ENCODE results near the gene ZBTB48. TPM values are rescaled to one million over a fixed set of nuclear protein-coding genes. Genes with fewer than 3 reads are reported as not detected.

ZBTB48 gene
- total RNA-seq, 1 experiment from 2014 or later, result 35.3 TPM

DNA sequence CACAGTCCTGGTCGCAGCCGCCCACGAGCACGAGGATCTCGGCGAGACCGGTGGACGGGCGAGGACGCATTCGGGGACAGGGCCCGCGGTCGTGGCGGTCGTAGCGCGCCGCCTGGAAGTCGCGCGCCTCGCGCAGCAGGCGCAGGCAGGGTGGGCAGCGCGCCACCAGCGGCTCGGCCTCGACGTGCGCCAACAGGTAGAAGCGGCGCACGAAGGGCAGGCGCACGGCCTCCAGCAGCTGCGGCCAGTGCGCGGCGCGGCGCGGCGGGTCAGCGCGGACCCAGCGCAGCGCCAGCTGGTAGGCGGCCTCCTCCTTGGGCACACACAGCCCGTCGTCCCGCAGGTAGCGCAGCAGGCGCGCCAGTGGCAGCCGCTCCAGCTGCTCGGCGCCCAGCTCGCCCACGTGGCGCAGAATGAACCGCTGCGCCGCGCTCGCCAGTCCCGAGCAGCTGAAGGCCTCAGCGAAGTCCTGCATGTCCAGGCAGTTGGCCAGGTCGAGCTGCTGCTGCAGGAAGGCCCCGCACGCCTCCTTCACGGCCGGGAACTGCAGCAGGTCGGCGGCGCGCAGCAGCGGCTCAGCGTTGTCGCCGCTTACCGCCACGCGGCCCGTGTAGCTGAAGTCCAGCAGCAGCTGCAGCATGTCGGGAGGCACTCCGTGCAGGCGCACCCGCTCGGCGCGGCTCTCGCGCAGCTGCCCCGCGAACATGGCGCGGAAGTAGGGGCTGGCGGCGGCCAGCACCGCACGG is 22.3 kb downstream of the ZBTB48 start:
- intact Hi-C loops (cut with micrococcal nuclease; ENCODE audit: unreplicated experiment), result loop anchor here (1.0 kb wide), 1 partner anchor 11 kb away; the partner anchor contains the start of gene PHF13
- H3K9me3 ChIP-seq (ENCODE audit: low read depth, low read length, poor library complexity, severe bottlenecking), result no peaks in the 10 kb centered on the region
- no TSS peak for BruUV-seq (replicated peaks)
- peaks cover 21% of the 10 kb centered on the region for H3K36me3 ChIP-seq (ENCODE audit: insufficient read depth, low read length, poor library complexity, severe bottlenecking)
- no peaks in the 10 kb centered on the region for H3K27me3 ChIP-seq (replicated peaks; ENCODE audit: insufficient read depth, low read depth, low read length, poor library complexity)
- ChIA-PET CTCF (no interaction called here), POLR2A (ENCODE audit: low non-redundant PET) (no interaction called here)
- TF ChIP-seq, protein P1, sequence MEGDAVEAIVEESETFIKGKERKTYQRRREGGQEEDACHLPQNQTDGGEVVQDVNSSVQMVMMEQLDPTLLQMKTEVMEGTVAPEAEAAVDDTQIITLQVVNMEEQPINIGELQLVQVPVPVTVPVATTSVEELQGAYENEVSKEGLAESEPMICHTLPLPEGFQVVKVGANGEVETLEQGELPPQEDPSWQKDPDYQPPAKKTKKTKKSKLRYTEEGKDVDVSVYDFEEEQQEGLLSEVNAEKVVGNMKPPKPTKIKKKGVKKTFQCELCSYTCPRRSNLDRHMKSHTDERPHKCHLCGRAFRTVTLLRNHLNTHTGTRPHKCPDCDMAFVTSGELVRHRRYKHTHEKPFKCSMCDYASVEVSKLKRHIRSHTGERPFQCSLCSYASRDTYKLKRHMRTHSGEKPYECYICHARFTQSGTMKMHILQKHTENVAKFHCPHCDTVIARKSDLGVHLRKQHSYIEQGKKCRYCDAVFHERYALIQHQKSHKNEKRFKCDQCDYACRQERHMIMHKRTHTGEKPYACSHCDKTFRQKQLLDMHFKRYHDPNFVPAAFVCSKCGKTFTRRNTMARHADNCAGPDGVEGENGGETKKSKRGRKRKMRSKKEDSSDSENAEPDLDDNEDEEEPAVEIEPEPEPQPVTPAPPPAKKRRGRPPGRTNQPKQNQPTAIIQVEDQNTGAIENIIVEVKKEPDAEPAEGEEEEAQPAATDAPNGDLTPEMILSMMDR (conservative IDR thresholded peaks at IDR 0.05; ENCODE audit: low read depth, low read length), result no peak
- TF ChIP-seq EZH2 (IDR thresholded peaks at IDR 0.05; ENCODE audit: borderline replicate concordance, low read depth, low read length, poor library complexity, severe bottlenecking), result no peak
- peaks cover 11% of the 10 kb centered on the region for H3K4me1 ChIP-seq (ENCODE audit: insufficient read depth, low read length, poor library complexity, severe bottlenecking)
- peak overlapping the region; percentile 75 for H3K27ac ChIP-seq (ENCODE audit: low read depth, low read length, poor library complexity, severe bottlenecking)
- peak overlapping the region; percentile 89 for H3K4me3 ChIP-seq (ENCODE audit: low read depth, low read length, poor library complexity, severe bottlenecking)
- no peak for DNase-seq (ENCODE audit: low spot score)

GRCh38 chr1:6602669-6603237 is 23.0 kb downstream of the ZBTB48 start, which contains the start of gene KLHL21:
Gene KLHL21 (minus strand): TSS chr1:6602869. CDS start chr1:6602817, 52 bp downstream.
- TF ChIP-seq, protein P1 (conservative IDR thresholded peaks at IDR 0.05; ENCODE audit: low read depth, low read length), result no peak
- Histone ChIP-seq H3K4me1 (ENCODE audit: insufficient read depth, low read length, poor library complexity, severe bottlenecking) (peaks cover 11% of the 10 kb centered on the region), H3K36me3 (ENCODE audit: insufficient read depth, low read length, poor library complexity, severe bottlenecking) (peaks cover 15% of the 10 kb centered on the region), H3K27me3 (replicated peaks; ENCODE audit: insufficient read depth, low read depth, low read length, poor library complexity) (no peaks in the 10 kb centered on the region), H3K9me3 (ENCODE audit: low read depth, low read length, poor library complexity, severe bottlenecking) (no peaks in the 10 kb centered on the region), H3K4me3 (ENCODE audit: low read depth, low read length, poor library complexity, severe bottlenecking) (peak within 1 kb of the TSS; percentile 89), H3K27ac (ENCODE audit: low read depth, low read length, poor library complexity, severe bottlenecking) (peak within 1 kb of the TSS; percentile 83)
- no TSS peak for BruUV-seq (replicated peaks)
- ChIA-PET CTCF (no interaction called here), POLR2A (ENCODE audit: low non-redundant PET) (no interaction called here)
- peak; percentile 93 for DNase-seq (ENCODE audit: low spot score)
- intact Hi-C loops (cut with micrococcal nuclease; ENCODE audit: unreplicated experiment), result loop anchor here (1.0 kb wide), 1 partner anchor 11 kb away; the partner anchor contains the start of gene PHF13

DNA sequence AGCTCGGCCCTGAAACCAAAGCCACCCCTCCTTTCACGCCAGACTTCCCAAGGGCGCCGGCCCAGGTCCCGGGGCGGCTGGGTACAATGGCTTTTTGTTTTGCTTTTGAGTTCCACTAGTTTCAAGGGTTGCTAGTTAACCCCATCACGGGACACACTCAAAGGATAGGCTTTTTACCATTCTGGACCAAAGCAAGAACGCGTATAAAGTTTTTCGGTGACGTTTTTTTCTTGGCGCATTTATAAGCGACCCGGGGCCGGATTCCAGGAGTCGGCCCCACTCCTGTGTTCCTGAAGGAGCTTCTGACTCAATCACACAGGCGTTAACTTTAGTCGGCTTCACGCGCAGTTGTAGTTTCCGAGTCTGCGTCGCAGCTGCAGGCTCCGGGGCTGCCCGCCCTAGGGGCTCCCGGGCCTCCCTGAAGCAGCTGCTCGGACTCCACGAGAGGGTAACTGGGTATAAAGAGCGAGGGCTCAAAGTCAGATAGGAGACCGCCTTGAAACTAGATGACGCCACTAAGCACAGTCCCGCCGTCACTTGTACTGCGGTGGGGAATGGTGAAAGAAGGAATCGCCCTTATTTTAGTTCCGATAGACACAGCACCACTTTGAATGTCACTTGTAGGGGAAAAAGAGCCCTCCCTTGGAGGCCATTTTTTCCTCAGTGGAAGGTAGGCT is 23.6 kb downstream of the ZBTB48 start:
- TF ChIP-seq EZH2 (IDR thresholded peaks at IDR 0.05; ENCODE audit: borderline replicate concordance, low read depth, low read length, poor library complexity, severe bottlenecking), result no peak
- TF ChIP-seq, protein P1 (conservative IDR thresholded peaks at IDR 0.05; ENCODE audit: low read depth, low read length), result no peak
- no peaks in the 10 kb centered on the region for H3K27me3 ChIP-seq (replicated peaks; ENCODE audit: insufficient read depth, low read depth, low read length, poor library complexity)
- BruUV-seq (replicated peaks), result TSS peak; percentile 87
- intact Hi-C loops (cut with micrococcal nuclease; ENCODE audit: unreplicated experiment), result no loop called here
- H3K36me3 ChIP-seq (ENCODE audit: insufficient read depth, low read length, poor library complexity, severe bottlenecking), result peaks cover 12% of the 10 kb centered on the region
- CTCF ChIA-PET, result no interaction called here
- peak overlapping the region; percentile 83 for H3K27ac ChIP-seq (ENCODE audit: low read depth, low read length, poor library complexity, severe bottlenecking)
- peak; percentile 74 for DNase-seq (ENCODE audit: low spot score)
- POLR2A ChIA-PET (ENCODE audit: low non-redundant PET), result no interaction called here
- peaks cover 11% of the 10 kb centered on the region for H3K4me1 ChIP-seq (ENCODE audit: insufficient read depth, low read length, poor library complexity, severe bottlenecking)
- H3K4me3 ChIP-seq (ENCODE audit: low read depth, low read length, poor library complexity, severe bottlenecking), result peak overlapping the region; percentile 89
- H3K9me3 ChIP-seq (ENCODE audit: low read depth, low read length, poor library complexity, severe bottlenecking), result no peaks in the 10 kb centered on the region

All from A673 (cell line).